Urinary bladder (tissue), 4 donors: ENCODE results near the gene PRSS22. TPM values are rescaled to one million over a fixed set of nuclear protein-coding genes. Genes with fewer than 3 reads are reported as not detected.

ENCODE experiments used
- DNase-seq: peaks from one replicate; pipeline ENCODE4 v3.0.0-alpha.2; 2015; ENCODE audit errors: extremely low spot score
- H3K27ac ChIP-seq: one replicate; pipeline ENCODE4 v1.5.1; 2013; ENCODE audit warnings: low read depth, mild to moderate bottlenecking, moderate library complexity
- H3K36me3 ChIP-seq: one replicate; pipeline ENCODE4 v1.6.1; 2013; ENCODE audit warnings: mild to moderate bottlenecking, moderate library complexity; ENCODE audit not compliant: insufficient read depth
- H3K4me1 ChIP-seq: one replicate; pipeline ENCODE4 v1.6.1; 2013; ENCODE audit warnings: mild to moderate bottlenecking, moderate library complexity; ENCODE audit not compliant: insufficient read depth
- H3K4me3 ChIP-seq: one replicate; pipeline ENCODE4 v1.5.1; 2013; ENCODE audit warnings: low read depth, low read length
- WGBS: extraction: QIAGEN DNeasy Blood & Tissue Kit; methylation state at CpG from one replicate; pipeline ENCODE4 v1.1.7; 2013; 5-methylcytosine and 5-hydroxymethylcytosine counted together
- polyA plus RNA-seq: library from polyadenylated mRNA; stranded (reverse); fragments of 200-250 nt; gene quantifications from one replicate; pipeline ENCODE4 v1.2.3, GENCODE V29; 2013
- total RNA-seq: library from RNA; depleted of rRNA; stranded (reverse); fragments of >200 nt; gene quantifications from one replicate; pipeline ENCODE4 v1.2.3, GENCODE V29; 2014
- donor health status: healthy with polysubstance abuse.
- donor health status: healthy.

The PRSS22 gene
- total and polyA plus RNA-seq, 2 donors: 3.0 to 5.6 TPM

GRCh38 chr16:2815299-2815771 lies 42.6 kb downstream of the PRSS22 start:
- no peaks in the 10 kb centered on the region for H3K36me3 ChIP-seq
- H3K4me3 ChIP-seq: no peak overlapping the region
- DNase-seq: no peak
- WGBS: 70% methylated on average over 10 of the region's 10 CpGs
- H3K4me1 ChIP-seq: no peaks in the 10 kb centered on the region
- H3K27ac ChIP-seq: no peak overlapping the region

GRCh38 chr16:2814551-2815298 lies 43.2 kb downstream of the PRSS22 start:
- H3K36me3 ChIP-seq: no peaks in the 10 kb centered on the region
- DNase-seq: no peak
- 82% methylated on average over 20 of the region's 20 CpGs for WGBS
- no peaks in the 10 kb centered on the region for H3K4me1 ChIP-seq
- no peak overlapping the region for H3K27ac ChIP-seq
- no peak overlapping the region for H3K4me3 ChIP-seq

- H3K36me3 ChIP-seq: no peaks in the 10 kb centered on the region
- DNase-seq: no peak
- H3K4me1 ChIP-seq: no peaks in the 10 kb centered on the region
- no peak overlapping the region for H3K27ac ChIP-seq
- WGBS: 64% methylated on average over 7 of the region's 7 CpGs
- H3K4me3 ChIP-seq: no peak overlapping the region
Measured at GRCh38 chr16:2813771-2814221, 44.2 kb downstream of the PRSS22 start.

- Histone ChIP-seq H3K4me1 (no peaks in the 10 kb centered on the region), H3K4me3 (no peak overlapping the region), H3K27ac (no peak overlapping the region), H3K36me3 (no peaks in the 10 kb centered on the region)
- no peak for DNase-seq
- 61% methylated on average over 15 of the region's 15 CpGs for WGBS
Measured at GRCh38 chr16:2811703-2812471, 46.1 kb downstream of the PRSS22 start.

- DNase-seq: no peak
- no peaks in the 10 kb centered on the region for H3K36me3 ChIP-seq
- H3K4me3 ChIP-seq: no peak overlapping the region
- H3K4me1 ChIP-seq: no peaks in the 10 kb centered on the region
- WGBS: 80% methylated on average over 6 of the region's 6 CpGs
- no peak overlapping the region for H3K27ac ChIP-seq
Measured at GRCh38 chr16:2810651-2811050, 47.3 kb downstream of the PRSS22 start.

- no peak overlapping the region for H3K27ac ChIP-seq
- H3K4me1 ChIP-seq: no peaks in the 10 kb centered on the region
- WGBS: 76% methylated on average over 3 of the region's 3 CpGs
- no peak overlapping the region for H3K4me3 ChIP-seq
- no peak for DNase-seq
- H3K36me3 ChIP-seq: no peaks in the 10 kb centered on the region
Measured at GRCh38 chr16:2809149-2809760, 48.7 kb downstream of the PRSS22 start.

- Histone ChIP-seq H3K27ac (no peak overlapping the region), H3K4me3 (no peak overlapping the region), H3K36me3 (no peaks in the 10 kb centered on the region), H3K4me1 (no peaks in the 10 kb centered on the region)
- 86% methylated on average over 7 of the region's 7 CpGs for WGBS
- DNase-seq: no peak
Measured at GRCh38 chr16:2808181-2808580, 49.8 kb downstream of the PRSS22 start.

- Histone ChIP-seq H3K4me3 (no peak overlapping the region), H3K27ac (no peak overlapping the region), H3K4me1 (no peaks in the 10 kb centered on the region), H3K36me3 (no peaks in the 10 kb centered on the region)
- WGBS: 74% methylated on average over 5 of the region's 5 CpGs
- DNase-seq: no peak
Measured at GRCh38 chr16:2806286-2806685, 51.7 kb downstream of the PRSS22 start.

- DNase-seq: no peak
- H3K36me3 ChIP-seq: no peaks in the 10 kb centered on the region
- WGBS: 82% methylated on average over 4 of the region's 4 CpGs
- no peak overlapping the region for H3K27ac ChIP-seq
- no peak overlapping the region for H3K4me3 ChIP-seq
- H3K4me1 ChIP-seq: no peaks in the 10 kb centered on the region
Measured at GRCh38 chr16:2804728-2805127, 53.2 kb downstream of the PRSS22 start.

- Histone ChIP-seq H3K4me3 (no peak overlapping the region), H3K36me3 (no peaks in the 10 kb centered on the region), H3K27ac (no peak overlapping the region), H3K4me1 (no peaks in the 10 kb centered on the region)
- 78% methylated on average over 3 of the region's 3 CpGs for WGBS
- DNase-seq: no peak
Measured at GRCh38 chr16:2803545-2804195, 54.3 kb downstream of the PRSS22 start.

Other genes with a start within 250 kb of the PRSS22 start
- gene KCTD5, start 175.6 kb downstream of the PRSS22 start, total RNA-seq: 13.7 TPM
- gene KCTD5, start 175.6 kb downstream of the PRSS22 start, polyA plus RNA-seq: 18.4 TPM
- 0.85 TPM for gene PRSS27, start 137.9 kb downstream of the PRSS22 start, total RNA-seq
- gene PRSS27, start 137.9 kb downstream of the PRSS22 start, polyA plus RNA-seq: 2.5 TPM
- 115 TPM for gene SRRM2, start 105.5 kb downstream of the PRSS22 start, total RNA-seq
- 481 TPM for gene SRRM2, start 105.5 kb downstream of the PRSS22 start, polyA plus RNA-seq
- 62.9 TPM for gene ELOB, start 80.9 kb downstream of the PRSS22 start, total RNA-seq
- gene ELOB, start 80.9 kb downstream of the PRSS22 start, polyA plus RNA-seq: 399 TPM
- gene PRSS33, start 70.6 kb downstream of the PRSS22 start, total RNA-seq: not detected
- gene PRSS33, start 70.6 kb downstream of the PRSS22 start, polyA plus RNA-seq: not detected
- not detected for gene PRSS41, start 59.7 kb downstream of the PRSS22 start, total RNA-seq
- gene PRSS41, start 59.7 kb downstream of the PRSS22 start, polyA plus RNA-seq: not detected
- not detected for gene PRSS21, start 40.9 kb downstream of the PRSS22 start, total RNA-seq
- 0.11 TPM for gene PRSS21, start 40.9 kb downstream of the PRSS22 start, polyA plus RNA-seq
- 2.4 TPM for gene ZG16B, start 27.9 kb downstream of the PRSS22 start, total RNA-seq
- 5.1 TPM for gene ZG16B, start 27.9 kb downstream of the PRSS22 start, polyA plus RNA-seq
- gene FLYWCH2, start 25.0 kb upstream of the PRSS22 start, total RNA-seq: 15.6 TPM
- 49.9 TPM for gene FLYWCH2, start 25.0 kb upstream of the PRSS22 start, polyA plus RNA-seq
- gene FLYWCH1, start 53.8 kb upstream of the PRSS22 start, total RNA-seq: 11.4 TPM
- gene FLYWCH1, start 53.8 kb upstream of the PRSS22 start, polyA plus RNA-seq: 38.0 TPM
- 0.11 TPM for gene KREMEN2, start 106.1 kb upstream of the PRSS22 start, total RNA-seq
- not detected for gene KREMEN2, start 106.1 kb upstream of the PRSS22 start, polyA plus RNA-seq
- gene PAQR4, start 111.2 kb upstream of the PRSS22 start, total RNA-seq: 4.5 TPM
- gene PAQR4, start 111.2 kb upstream of the PRSS22 start, polyA plus RNA-seq: 5.1 TPM
- gene PKMYT1, start 122.3 kb upstream of the PRSS22 start, total RNA-seq: 2.5 TPM
- 1.1 TPM for gene PKMYT1, start 122.3 kb upstream of the PRSS22 start, polyA plus RNA-seq
- not detected for gene CLDN9, start 154.8 kb upstream of the PRSS22 start, total RNA-seq
- 0.04 TPM for gene CLDN9, start 154.8 kb upstream of the PRSS22 start, polyA plus RNA-seq
- gene CLDN6, start 160.0 kb upstream of the PRSS22 start, total RNA-seq: not detected
- not detected for gene CLDN6, start 160.0 kb upstream of the PRSS22 start, polyA plus RNA-seq
- 20.1 TPM for gene TNFRSF12A, start 162.2 kb upstream of the PRSS22 start, total RNA-seq
- 16.2 TPM for gene TNFRSF12A, start 162.2 kb upstream of the PRSS22 start, polyA plus RNA-seq
- gene HCFC1R1, start 165.8 kb upstream of the PRSS22 start, total RNA-seq: 29.1 TPM
- 91.8 TPM for gene HCFC1R1, start 165.8 kb upstream of the PRSS22 start, polyA plus RNA-seq
- 9.8 TPM for gene THOC6, start 165.9 kb upstream of the PRSS22 start, total RNA-seq
- 22.8 TPM for gene THOC6, start 165.9 kb upstream of the PRSS22 start, polyA plus RNA-seq
- 7.2 TPM for gene BICDL2, start 178.8 kb upstream of the PRSS22 start, total RNA-seq
- gene BICDL2, start 178.8 kb upstream of the PRSS22 start, polyA plus RNA-seq: 8.3 TPM
- 0.32 TPM for gene MMP25, start 188.4 kb upstream of the PRSS22 start, total RNA-seq
- 0.82 TPM for gene MMP25, start 188.4 kb upstream of the PRSS22 start, polyA plus RNA-seq
- 18.1 TPM for gene IL32, start 207.5 kb upstream of the PRSS22 start, total RNA-seq
- 28.0 TPM for gene IL32, start 207.5 kb upstream of the PRSS22 start, polyA plus RNA-seq
- gene ZSCAN10, start 241.1 kb upstream of the PRSS22 start, total RNA-seq: not detected
- not detected for gene ZSCAN10, start 241.1 kb upstream of the PRSS22 start, polyA plus RNA-seq